Measurements from ENCODE around the gene ARAP2.

Gene ARAP2

GRCh38 chr4:36140421-36140820 is 103.9 kb downstream of the ARAP2 start:
- in situ Hi-C loops (cut with HindIII; ENCODE audit: low pct_ligation_motif_present, low sequenced_read_pairs) = no loop called here
- H3K4me3 ChIP-seq (ENCODE audit: low read depth, low read length) = no peak overlapping the region

GRCh38 chr4:36138220-36138619 is 106.1 kb downstream of the ARAP2 start:
- no peak for TF ChIP-seq CTCF (IDR thresholded peaks at IDR 0.05; ENCODE audit: low read depth, low read length, missing control alignments)
- no peak for DNase-seq
- Histone ChIP-seq H3K4me3 (ENCODE audit: low read depth, low read length) (no peak overlapping the region), H3K27ac (no peak overlapping the region), H3K36me3 (replicated peaks) (no peaks in the 10 kb centered on the region), H3K27me3 (replicated peaks) (no peaks in the 10 kb centered on the region)
- in situ Hi-C loops (cut with HindIII; ENCODE audit: low pct_ligation_motif_present, low sequenced_read_pairs) = no loop called here

More at GRCh38 chr4:36140421-36140820, 103.9 kb downstream of the ARAP2 start:
- no peak for DNase-seq
- no peak for TF ChIP-seq CTCF (IDR thresholded peaks at IDR 0.05; ENCODE audit: low read depth, low read length, missing control alignments)
- Histone ChIP-seq H3K27me3 (replicated peaks) (no peaks in the 10 kb centered on the region), H3K36me3 (replicated peaks) (no peaks in the 10 kb centered on the region), H3K27ac (no peak overlapping the region)

- Histone ChIP-seq H3K36me3 (replicated peaks) (no peaks in the 10 kb centered on the region), H3K27me3 (replicated peaks) (no peaks in the 10 kb centered on the region), H3K27ac (no peak overlapping the region), H3K4me3 (ENCODE audit: low read depth, low read length) (no peak overlapping the region)
- TF ChIP-seq CTCF (IDR thresholded peaks at IDR 0.05; ENCODE audit: low read depth, low read length, missing control alignments) = no peak
- no peak for DNase-seq
- in situ Hi-C loops (cut with HindIII; ENCODE audit: low pct_ligation_motif_present, low sequenced_read_pairs) = no loop called here
Measured at GRCh38 chr4:36137336-36137735, 107.0 kb downstream of the ARAP2 start.

GRCh38 chr4:36133658-36134057 is 110.7 kb downstream of the ARAP2 start:
- H3K27ac ChIP-seq = no peak overlapping the region

GRCh38 chr4:36133086-36133485 is 111.2 kb downstream of the ARAP2 start:
- DNase-seq = no peak
- in situ Hi-C loops (cut with HindIII; ENCODE audit: low pct_ligation_motif_present, low sequenced_read_pairs) = no loop called here
- Histone ChIP-seq H3K36me3 (replicated peaks) (no peaks in the 10 kb centered on the region), H3K4me3 (ENCODE audit: low read depth, low read length) (no peak overlapping the region), H3K27me3 (replicated peaks) (no peaks in the 10 kb centered on the region), H3K27ac (no peak overlapping the region)
- TF ChIP-seq CTCF (IDR thresholded peaks at IDR 0.05; ENCODE audit: low read depth, low read length, missing control alignments) = no peak

More at GRCh38 chr4:36133658-36134057, 110.7 kb downstream of the ARAP2 start:
- no peak for TF ChIP-seq CTCF (IDR thresholded peaks at IDR 0.05; ENCODE audit: low read depth, low read length, missing control alignments)
- in situ Hi-C loops (cut with HindIII; ENCODE audit: low pct_ligation_motif_present, low sequenced_read_pairs) = no loop called here
- DNase-seq = no peak
- Histone ChIP-seq H3K27me3 (replicated peaks) (no peaks in the 10 kb centered on the region), H3K36me3 (replicated peaks) (no peaks in the 10 kb centered on the region), H3K4me3 (ENCODE audit: low read depth, low read length) (no peak overlapping the region)

- Histone ChIP-seq H3K27ac (no peak overlapping the region), H3K4me3 (ENCODE audit: low read depth, low read length) (no peak overlapping the region), H3K27me3 (replicated peaks) (no peaks in the 10 kb centered on the region), H3K36me3 (replicated peaks) (no peaks in the 10 kb centered on the region)
- in situ Hi-C loops (cut with HindIII; ENCODE audit: low pct_ligation_motif_present, low sequenced_read_pairs) = no loop called here
- DNase-seq = no peak
- TF ChIP-seq CTCF (IDR thresholded peaks at IDR 0.05; ENCODE audit: low read depth, low read length, missing control alignments) = no peak
Measured at GRCh38 chr4:36130641-36131040, 113.7 kb downstream of the ARAP2 start.

Measured in brain microvascular endothelial cell (primary cell).